OCI-LY7 (cell line): ENCODE data around the gene OMA1.

Experiments
- EZH2phosphoT487 ChIP-seq: fragments of 200-600 bp; sonication (generic); IDR thresholded peaks from 2 replicates; pipeline ENCODE4 v1.6.1; 2018; ENCODE audit warnings: low read depth, borderline replicate concordance, mild to moderate bottlenecking, mixed run types, antibody characterized with exemption, low read length, moderate library complexity, mixed read lengths
- TF ChIP-seq, protein P1 (sequence below): fragments of 200-600 bp; sonication (generic); conservative IDR thresholded peaks from 2 replicates; pipeline ENCODE4 v1.5.1; 2014; ENCODE audit warnings: mild to moderate bottlenecking, antibody characterized with exemption, low read length, moderate library complexity, mixed read lengths

DNA sequence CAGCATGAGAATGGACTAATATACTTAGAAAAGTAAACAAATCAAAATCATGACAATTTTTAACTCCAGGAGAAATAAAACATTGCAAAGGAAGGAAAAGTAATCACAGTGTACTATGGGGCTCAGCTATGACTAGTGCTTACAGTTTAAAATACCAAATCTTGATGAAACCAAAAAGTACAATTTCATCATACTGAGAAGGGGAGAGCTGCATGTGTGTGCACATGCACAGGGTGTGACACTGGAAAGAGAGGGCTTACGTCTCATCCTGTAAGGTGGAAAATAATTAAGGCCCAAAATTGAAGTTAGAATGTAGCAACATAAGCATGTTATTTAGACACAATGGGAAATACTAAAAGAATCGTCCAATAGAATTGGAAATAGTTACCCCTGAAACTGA is 64.6 kb downstream of the OMA1 start:
- TF ChIP-seq, protein P1, sequence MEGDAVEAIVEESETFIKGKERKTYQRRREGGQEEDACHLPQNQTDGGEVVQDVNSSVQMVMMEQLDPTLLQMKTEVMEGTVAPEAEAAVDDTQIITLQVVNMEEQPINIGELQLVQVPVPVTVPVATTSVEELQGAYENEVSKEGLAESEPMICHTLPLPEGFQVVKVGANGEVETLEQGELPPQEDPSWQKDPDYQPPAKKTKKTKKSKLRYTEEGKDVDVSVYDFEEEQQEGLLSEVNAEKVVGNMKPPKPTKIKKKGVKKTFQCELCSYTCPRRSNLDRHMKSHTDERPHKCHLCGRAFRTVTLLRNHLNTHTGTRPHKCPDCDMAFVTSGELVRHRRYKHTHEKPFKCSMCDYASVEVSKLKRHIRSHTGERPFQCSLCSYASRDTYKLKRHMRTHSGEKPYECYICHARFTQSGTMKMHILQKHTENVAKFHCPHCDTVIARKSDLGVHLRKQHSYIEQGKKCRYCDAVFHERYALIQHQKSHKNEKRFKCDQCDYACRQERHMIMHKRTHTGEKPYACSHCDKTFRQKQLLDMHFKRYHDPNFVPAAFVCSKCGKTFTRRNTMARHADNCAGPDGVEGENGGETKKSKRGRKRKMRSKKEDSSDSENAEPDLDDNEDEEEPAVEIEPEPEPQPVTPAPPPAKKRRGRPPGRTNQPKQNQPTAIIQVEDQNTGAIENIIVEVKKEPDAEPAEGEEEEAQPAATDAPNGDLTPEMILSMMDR = no peak
- no peak for TF ChIP-seq EZH2phosphoT487
